CD4-positive, alpha-beta T cell (primary cell): ENCODE measurements around the gene TNRC18. TPM values are rescaled to one million over a fixed set of nuclear protein-coding genes. Genes with fewer than 3 reads are reported as not detected.
"Not testable (repeated sequence)": the region's sequence is repeated elsewhere in the genome, so short reads cannot be mapped to it uniquely, and the experiment has no call there.

Source experiments
- ATAC-seq: fragments of 200-7000 bp; cut with Tn5 transposase; one replicate; pipeline ENCODE4 v1.10.0; 2022; ENCODE audit warnings: mild to moderate bottlenecking; ENCODE audit not compliant: poor library complexity
- CTCF ChIA-PET: fragments of 350-600 bp; sonication (Branson Sonifier 250); formaldehyde crosslinking; loops from one replicate; lab custom pipeline; 2021; ENCODE audit warnings: antibody characterized with exemption, inconsistent platforms; lab: Charles Lee
- POLR2A ChIA-PET: fragments of 350-600 bp; sonication (Branson Sonifier 250); formaldehyde crosslinking; loops from one replicate; lab custom pipeline; 2021; ENCODE audit warnings: antibody characterized with exemption, inconsistent platforms; lab: Charles Lee
- DNase-seq, 14 experiments: peaks; one replicate each; pipeline ENCODE4 v3.0.0-alpha.2; 2013 to 2020; ENCODE audit warnings: mixed read lengths in 2 of 14
- H3K27ac ChIP-seq, 2 donors: one replicate each; pipeline versions ENCODE4 v1.5.1 to v1.7.0; 2013; ENCODE audit warnings: low read length in 2 of 2, low read depth in 1 of 2, mild to moderate bottlenecking in 1 of 2
- H3K27me3 ChIP-seq, 2 experiments: 1 replicate in 1 of 2; 2 replicates in 1 of 2; pipeline versions ENCODE4 v1.6.1 to v1.7.0; 2013; ENCODE audit warnings: low read length in 2 of 2, control low read depth in 1 of 2, mild to moderate bottlenecking in 1 of 2, moderate library complexity in 1 of 2; ENCODE audit not compliant: insufficient read depth in 2 of 2, control insufficient read depth in 1 of 2
- H3K36me3 ChIP-seq: one replicate; pipeline ENCODE4 v1.6.1; 2013; ENCODE audit warnings: low read length, control low read depth; ENCODE audit not compliant: insufficient read depth
- H3K4me1 ChIP-seq: one replicate; pipeline ENCODE4 v1.6.1; 2013; ENCODE audit warnings: low read length, control low read depth; ENCODE audit not compliant: insufficient read depth
- H3K4me3 ChIP-seq: one replicate; pipeline ENCODE4 v1.5.1; 2013; ENCODE audit warnings: mild to moderate bottlenecking, low read length, moderate library complexity
- H3K9me3 ChIP-seq, 2 experiments: 1 replicate in 1 of 2; 2 replicates in 1 of 2; pipeline versions ENCODE4 v1.6.1 to v1.7.0; 2013; ENCODE audit warnings: low read length in 2 of 2, mild to moderate bottlenecking in 2 of 2, control low read depth in 1 of 2, moderate library complexity in 1 of 2; ENCODE audit not compliant: control insufficient read depth in 1 of 2, insufficient read depth in 1 of 2
- H3K27ac Mint-ChIP-seq: one replicate; pipeline ENCODE4 v1.8.0; 2020; ENCODE audit warnings: mixed read lengths
- H3K27me3 Mint-ChIP-seq: one replicate; pipeline ENCODE4 v1.8.0; 2021; ENCODE audit warnings: mixed read lengths
- H3K36me3 Mint-ChIP-seq: one replicate; pipeline ENCODE4 v1.8.0; 2021; ENCODE audit warnings: low read depth, mixed read lengths
- H3K4me1 Mint-ChIP-seq: one replicate; pipeline ENCODE4 v1.8.0; 2021; ENCODE audit warnings: low read depth, mixed read lengths
- H3K4me3 Mint-ChIP-seq: one replicate; pipeline ENCODE4 v1.8.0; 2020; ENCODE audit warnings: mild to moderate bottlenecking, mixed read lengths
- H3K9me3 Mint-ChIP-seq: one replicate; pipeline ENCODE4 v1.8.0; 2020; ENCODE audit warnings: mixed read lengths
- CTCF ChIP-seq: fragments of 200-600 bp; IDR thresholded peaks from one replicate; pipeline ENCODE4 v1.8.0; 2022; ENCODE audit warnings: antibody characterized with exemption, mild to moderate bottlenecking
- intact Hi-C, 2 experiments: fragments of 100-400 bp; cut with DNase I in 1 of 2; cut with micrococcal nuclease in 1 of 2; formaldehyde crosslinking; loops; one replicate each; pipeline versions ENCODE4 v1.15.1 to v1.9.0; 2023 to 2025; cut with DNase I, micrococcal nuclease
- total RNA-seq, 174 experiments: library from RNA in 2 of 174; stranded (reverse) in 2 of 174; gene quantifications; one replicate each; pipeline ENCODE4 v1.2.3 and lab custom pipeline; 2021 to 2026

The TNRC18 gene
- total RNA-seq, 2 experiments from 2014 or later, result 69.9 TPM

- H3K4me3 Mint-ChIP-seq, result no peak overlapping the region
- no peak overlapping the region for H3K27ac Mint-ChIP-seq
- no peak for TF ChIP-seq CTCF
- H3K36me3 ChIP-seq, result peaks cover 35% of the 10 kb centered on the region
- DNase-seq, result no peak
- H3K27ac ChIP-seq, result no peak overlapping the region
- H3K9me3 ChIP-seq, result peaks cover 5 to 10% of the 10 kb centered on the region in 2 experiments
- CTCF ChIA-PET, result no interaction called here
- no peaks in the 10 kb centered on the region for H3K9me3 Mint-ChIP-seq
- no peaks in the 10 kb centered on the region for H3K27me3 Mint-ChIP-seq
- H3K4me1 Mint-ChIP-seq, result no peaks in the 10 kb centered on the region
- POLR2A ChIA-PET, result no interaction called here
- no peak overlapping the region for H3K4me3 ChIP-seq
- H3K4me1 ChIP-seq, result no peaks in the 10 kb centered on the region
- ATAC-seq, result no peak
- no peaks in the 10 kb centered on the region for H3K27me3 ChIP-seq
- H3K36me3 Mint-ChIP-seq, result peaks cover 63% of the 10 kb centered on the region
- intact Hi-C loops, result no loop called here
Measured at GRCh38 chr7:5315761-5316160, 107.9 kb downstream of the TNRC18 start.

GRCh38 chr7:5314864-5315263, 108.8 kb downstream of the TNRC18 start:
- no peak overlapping the region for H3K4me3 ChIP-seq
- peaks cover 3 to 5% of the 10 kb centered on the region in 2 experiments for H3K9me3 ChIP-seq
- H3K4me1 Mint-ChIP-seq, result no peaks in the 10 kb centered on the region
- H3K4me3 Mint-ChIP-seq, result no peak overlapping the region
- H3K9me3 Mint-ChIP-seq, result no peaks in the 10 kb centered on the region
- H3K36me3 Mint-ChIP-seq, result peaks cover 61% of the 10 kb centered on the region
- H3K27me3 Mint-ChIP-seq, result no peaks in the 10 kb centered on the region
- no peaks in the 10 kb centered on the region for H3K4me1 ChIP-seq
- H3K27me3 ChIP-seq, result no peaks in the 10 kb centered on the region
- ChIA-PET CTCF (no interaction called here), POLR2A (no interaction called here)
- intact Hi-C loops, result no loop called here
- no peak for TF ChIP-seq CTCF
- H3K27ac ChIP-seq, result no peak overlapping the region
- H3K27ac Mint-ChIP-seq, result no peak overlapping the region
- H3K36me3 ChIP-seq, result peaks cover 27% of the 10 kb centered on the region
- DNase-seq, result no peak
- ATAC-seq, result no peak

GRCh38 chr7:5313076-5313885, 110.4 kb downstream of the TNRC18 start:
- intact Hi-C loops, H3K4me3 Mint-ChIP-seq, H3K27ac ChIP-seq, H3K27me3 Mint-ChIP-seq, DNase-seq, H3K27ac Mint-ChIP-seq, H3K4me1 ChIP-seq, CTCF ChIA-PET, H3K4me3 ChIP-seq, H3K4me1 Mint-ChIP-seq, H3K9me3 ChIP-seq, ATAC-seq, H3K9me3 Mint-ChIP-seq, H3K27me3 ChIP-seq: not testable (repeated sequence)
- peaks cover 19% of the 10 kb centered on the region for H3K36me3 ChIP-seq
- POLR2A ChIA-PET, result interaction anchor here (1.0 kb wide), 1 partner anchor 17 kb away, joined by 3 read pairs; no protein-coding TSS in a partner anchor
- H3K36me3 Mint-ChIP-seq, result peaks cover 55% of the 10 kb centered on the region

- peaks cover 27% of the 10 kb centered on the region for H3K36me3 ChIP-seq
- not testable (repeated sequence) for H3K9me3 ChIP-seq
Measured at GRCh38 chr7:5312276-5313070, 111.2 kb downstream of the TNRC18 start.

More at GRCh38 chr7:5312276-5313070, 111.2 kb downstream of the TNRC18 start:
- H3K9me3 Mint-ChIP-seq, DNase-seq, H3K27me3 Mint-ChIP-seq, H3K4me3 ChIP-seq, H3K4me3 Mint-ChIP-seq, H3K27me3 ChIP-seq, H3K4me1 ChIP-seq, ATAC-seq, H3K27ac ChIP-seq, H3K27ac Mint-ChIP-seq, intact Hi-C loops, POLR2A ChIA-PET, CTCF ChIA-PET, H3K4me1 Mint-ChIP-seq: not testable (repeated sequence)
- H3K36me3 Mint-ChIP-seq, result peaks cover 53% of the 10 kb centered on the region
